ENCODE measurements around the gene KCNC1. TPM values are rescaled to one million over a fixed set of nuclear protein-coding genes. Genes with fewer than 3 reads are reported as not detected.

The KCNC1 gene
- total RNA-seq, 1 experiment from 2014 or later: 0.20 TPM

GRCh38 chr11:17767914-17768313 is 33.3 kb downstream of the KCNC1 start:
- Mint-ChIP-seq H3K4me3 (no peak overlapping the region), H3K27ac (no peak overlapping the region), H3K36me3 (no peaks in the 10 kb centered on the region), H3K4me1 (peaks cover 8% of the 10 kb centered on the region; the same call in 1 of the 2 replicates), H3K9me3 (no peaks in the 10 kb centered on the region), H3K27me3 (ENCODE audit: low read depth) (no peaks in the 10 kb centered on the region)
- ChIA-PET POLR2A (no interaction called here), CTCF (interaction anchor here (1.0 to 4.7 kb wide), 11 partner anchors 14 to 211 kb away, joined by 3 to 72 read pairs (median 29); no protein-coding TSS in a partner anchor)
- TF ChIP-seq ZNF532 (CRISPR knock-in tag; IDR thresholded peaks at IDR 0.05; ENCODE audit: borderline replicate concordance) (no peak), ZNF138 (CRISPR knock-in tag; conservative IDR thresholded peaks at IDR 0.05) (no peak), USF1 (CRISPR knock-in tag; IDR thresholded peaks at IDR 0.05) (no peak), E2F5 (CRISPR knock-in tag; IDR thresholded peaks at IDR 0.05) (no peak), MAX (CRISPR knock-in tag; IDR thresholded peaks at IDR 0.05) (no peak), MLX (CRISPR knock-in tag; IDR thresholded peaks at IDR 0.05) (no peak), GABPB1 (CRISPR knock-in tag; IDR thresholded peaks at IDR 0.05) (no peak), ZNF317 (CRISPR knock-in tag; IDR thresholded peaks at IDR 0.05; ENCODE audit: borderline replicate concordance, low read depth) (no peak)
- TF ChIP-seq, protein P1, sequence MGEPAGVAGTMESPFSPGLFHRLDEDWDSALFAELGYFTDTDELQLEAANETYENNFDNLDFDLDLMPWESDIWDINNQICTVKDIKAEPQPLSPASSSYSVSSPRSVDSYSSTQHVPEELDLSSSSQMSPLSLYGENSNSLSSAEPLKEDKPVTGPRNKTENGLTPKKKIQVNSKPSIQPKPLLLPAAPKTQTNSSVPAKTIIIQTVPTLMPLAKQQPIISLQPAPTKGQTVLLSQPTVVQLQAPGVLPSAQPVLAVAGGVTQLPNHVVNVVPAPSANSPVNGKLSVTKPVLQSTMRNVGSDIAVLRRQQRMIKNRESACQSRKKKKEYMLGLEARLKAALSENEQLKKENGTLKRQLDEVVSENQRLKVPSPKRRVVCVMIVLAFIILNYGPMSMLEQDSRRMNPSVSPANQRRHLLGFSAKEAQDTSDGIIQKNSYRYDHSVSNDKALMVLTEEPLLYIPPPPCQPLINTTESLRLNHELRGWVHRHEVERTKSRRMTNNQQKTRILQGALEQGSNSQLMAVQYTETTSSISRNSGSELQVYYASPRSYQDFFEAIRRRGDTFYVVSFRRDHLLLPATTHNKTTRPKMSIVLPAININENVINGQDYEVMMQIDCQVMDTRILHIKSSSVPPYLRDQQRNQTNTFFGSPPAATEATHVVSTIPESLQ (CRISPR knock-in tag; IDR thresholded peaks at IDR 0.05): no peak
- DNase-seq (ENCODE audit: low spot score): no peak
- ATAC-seq: no peak

- ATAC-seq: no peak
- TF ChIP-seq NFYB (CRISPR knock-in tag; conservative IDR thresholded peaks at IDR 0.05; ENCODE audit: low read depth) (no peak), ATF1 (CRISPR knock-in tag; IDR thresholded peaks at IDR 0.05) (no peak), SP1 (CRISPR knock-in tag; conservative IDR thresholded peaks at IDR 0.05) (no peak), FOXP1 (CRISPR knock-in tag; IDR thresholded peaks at IDR 0.05; ENCODE audit: borderline replicate concordance) (no peak), ZNF416 (CRISPR knock-in tag; IDR thresholded peaks at IDR 0.05) (no peak), NFATC4 (CRISPR knock-in tag; IDR thresholded peaks at IDR 0.05) (no peak), ZNF219 (CRISPR knock-in tag; IDR thresholded peaks at IDR 0.05; ENCODE audit: borderline replicate concordance) (no peak), ERG (CRISPR knock-in tag; IDR thresholded peaks at IDR 0.05) (no peak)
- DNase-seq (ENCODE audit: low spot score): no peak
- no peaks in the 10 kb centered on the region for H3K27me3 Mint-ChIP-seq (ENCODE audit: low read depth)
- POLR2A ChIA-PET: no interaction called here
- H3K9me3 Mint-ChIP-seq: no peaks in the 10 kb centered on the region
- CTCF ChIA-PET: interaction anchor here (0.6 to 4.7 kb wide), 10 partner anchors 13 to 380 kb away, joined by 3 to 72 read pairs (median 4); partner anchors contain the start of gene KCNJ11
- no peak overlapping the region for H3K27ac Mint-ChIP-seq
- H3K36me3 Mint-ChIP-seq: no peaks in the 10 kb centered on the region
- H3K4me1 Mint-ChIP-seq: peaks cover 8% of the 10 kb centered on the region; the same call in 1 of the 2 replicates
- H3K4me3 Mint-ChIP-seq: no peak overlapping the region
Measured at GRCh38 chr11:17768547-17768946, 34.0 kb downstream of the KCNC1 start.
